ENCODE measurements around the gene NAA10. TPM values are rescaled to one million over a fixed set of nuclear protein-coding genes. Genes with fewer than 3 reads are reported as not detected.

Gene NAA10
- total RNA-seq, 2 donors from 2014 or later, result 30.3 to 74.7 TPM

DNA sequence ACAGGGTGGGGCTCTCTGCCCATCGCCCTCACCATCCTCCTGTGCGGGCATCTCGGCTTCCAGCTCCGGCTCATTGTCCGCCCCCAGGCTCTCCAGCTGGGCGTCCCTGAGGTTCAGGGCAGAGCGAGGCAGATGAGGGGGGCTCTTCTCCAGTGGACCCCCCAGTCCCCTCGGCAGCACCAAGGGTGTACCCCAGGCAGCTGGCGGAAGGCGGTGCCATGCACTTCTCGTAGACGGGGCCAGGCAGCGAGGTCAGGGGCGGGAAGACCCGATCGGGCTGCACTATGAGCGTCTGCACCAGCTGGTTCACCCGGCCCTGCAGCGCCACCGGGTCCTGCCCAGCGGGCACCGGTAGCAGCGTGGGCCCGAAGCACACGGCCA lies 24.9 kb downstream of the NAA10 start:
- Histone ChIP-seq H3K27ac (no peak overlapping the region), H3K9me3 (no peaks in the 10 kb centered on the region), H3K4me1 (no peaks in the 10 kb centered on the region), H3K36me3 (replicated peaks in 1 of 2; ENCODE audit: insufficient read depth in 1 of 2, low read depth in 2 of 2) (no peaks in the 10 kb centered on the region), H3K4me3 (no peak overlapping the region), H3K27me3 (no peaks in the 10 kb centered on the region)
- ATAC-seq (no peak), DNase-seq (no peak)
- TF ChIP-seq, protein P1, sequence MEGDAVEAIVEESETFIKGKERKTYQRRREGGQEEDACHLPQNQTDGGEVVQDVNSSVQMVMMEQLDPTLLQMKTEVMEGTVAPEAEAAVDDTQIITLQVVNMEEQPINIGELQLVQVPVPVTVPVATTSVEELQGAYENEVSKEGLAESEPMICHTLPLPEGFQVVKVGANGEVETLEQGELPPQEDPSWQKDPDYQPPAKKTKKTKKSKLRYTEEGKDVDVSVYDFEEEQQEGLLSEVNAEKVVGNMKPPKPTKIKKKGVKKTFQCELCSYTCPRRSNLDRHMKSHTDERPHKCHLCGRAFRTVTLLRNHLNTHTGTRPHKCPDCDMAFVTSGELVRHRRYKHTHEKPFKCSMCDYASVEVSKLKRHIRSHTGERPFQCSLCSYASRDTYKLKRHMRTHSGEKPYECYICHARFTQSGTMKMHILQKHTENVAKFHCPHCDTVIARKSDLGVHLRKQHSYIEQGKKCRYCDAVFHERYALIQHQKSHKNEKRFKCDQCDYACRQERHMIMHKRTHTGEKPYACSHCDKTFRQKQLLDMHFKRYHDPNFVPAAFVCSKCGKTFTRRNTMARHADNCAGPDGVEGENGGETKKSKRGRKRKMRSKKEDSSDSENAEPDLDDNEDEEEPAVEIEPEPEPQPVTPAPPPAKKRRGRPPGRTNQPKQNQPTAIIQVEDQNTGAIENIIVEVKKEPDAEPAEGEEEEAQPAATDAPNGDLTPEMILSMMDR (IDR thresholded peaks at IDR 0.05), result no peak
- TF ChIP-seq POLR2A (IDR thresholded peaks at IDR 0.05), result no peak
- 84% methylated on average over 7 of the region's 25 CpGs; no CpG with 5 or more reads in 1 of the 2 donors for WGBS, 2 donors
- intact Hi-C loops (cut with DNase I), result no loop called here

DNA sequence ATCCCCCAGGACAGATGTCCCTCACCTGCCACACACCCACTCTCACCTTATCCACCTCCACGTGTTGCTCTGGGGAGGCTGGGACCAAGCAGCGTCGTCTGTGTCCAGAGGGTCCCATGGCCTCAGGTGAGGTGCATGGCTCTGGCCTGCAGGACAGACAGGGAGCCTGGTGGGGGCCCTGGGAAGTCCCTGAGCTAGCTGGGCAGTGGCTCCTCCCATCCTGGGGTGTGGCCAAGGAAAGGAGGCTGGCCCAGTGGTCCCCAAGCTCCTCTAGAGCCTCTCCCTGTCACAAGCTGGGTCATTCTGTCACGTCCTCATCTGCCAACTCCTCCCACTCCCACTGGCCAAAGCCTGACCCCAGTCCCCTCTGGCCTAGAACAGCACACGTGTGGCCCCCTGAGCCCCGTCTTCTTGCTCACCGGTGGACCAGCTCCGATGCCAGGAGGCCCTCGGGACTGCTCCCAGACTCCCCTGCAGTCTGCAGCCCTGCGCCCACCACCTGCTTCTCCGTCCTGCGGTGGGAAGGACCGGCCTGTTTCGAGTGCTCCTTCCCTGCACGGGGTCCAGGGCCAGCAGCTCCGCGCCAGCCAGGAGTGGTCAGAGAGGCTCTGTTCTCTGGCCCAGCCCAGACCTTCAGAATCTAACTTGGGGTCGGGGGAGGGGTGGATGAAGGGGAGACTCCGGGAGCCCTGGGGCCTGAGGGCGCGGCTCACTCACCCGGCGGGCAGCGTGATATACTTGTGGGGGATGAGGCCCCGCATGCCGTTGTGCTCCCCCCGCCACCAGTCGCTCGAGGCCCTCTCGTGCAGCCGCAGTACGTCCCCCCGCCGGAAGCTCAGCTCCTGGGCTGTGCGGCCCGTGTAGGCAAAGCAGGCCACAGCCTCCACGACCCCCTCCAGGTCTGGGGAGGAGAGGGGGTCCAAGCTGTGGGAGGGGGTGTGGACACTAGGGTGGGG lies 25.5 kb downstream of the NAA10 start:
- Histone ChIP-seq H3K27me3 (no peaks in the 10 kb centered on the region), H3K9me3 (no peaks in the 10 kb centered on the region), H3K4me1 (no peaks in the 10 kb centered on the region), H3K27ac (no peak overlapping the region), H3K36me3 (replicated peaks in 1 of 2; ENCODE audit: insufficient read depth in 1 of 2, low read depth in 2 of 2) (no peaks in the 10 kb centered on the region), H3K4me3 (no peak overlapping the region)
- ATAC-seq (no peak), DNase-seq (no peak)
- intact Hi-C loops (cut with DNase I), result no loop called here
- 80% methylated on average over 1 to 15 of the region's 37 CpGs for WGBS, 2 donors
- TF ChIP-seq, protein P1 (IDR thresholded peaks at IDR 0.05), result no peak
- TF ChIP-seq POLR2A (IDR thresholded peaks at IDR 0.05), result no peak

DNA sequence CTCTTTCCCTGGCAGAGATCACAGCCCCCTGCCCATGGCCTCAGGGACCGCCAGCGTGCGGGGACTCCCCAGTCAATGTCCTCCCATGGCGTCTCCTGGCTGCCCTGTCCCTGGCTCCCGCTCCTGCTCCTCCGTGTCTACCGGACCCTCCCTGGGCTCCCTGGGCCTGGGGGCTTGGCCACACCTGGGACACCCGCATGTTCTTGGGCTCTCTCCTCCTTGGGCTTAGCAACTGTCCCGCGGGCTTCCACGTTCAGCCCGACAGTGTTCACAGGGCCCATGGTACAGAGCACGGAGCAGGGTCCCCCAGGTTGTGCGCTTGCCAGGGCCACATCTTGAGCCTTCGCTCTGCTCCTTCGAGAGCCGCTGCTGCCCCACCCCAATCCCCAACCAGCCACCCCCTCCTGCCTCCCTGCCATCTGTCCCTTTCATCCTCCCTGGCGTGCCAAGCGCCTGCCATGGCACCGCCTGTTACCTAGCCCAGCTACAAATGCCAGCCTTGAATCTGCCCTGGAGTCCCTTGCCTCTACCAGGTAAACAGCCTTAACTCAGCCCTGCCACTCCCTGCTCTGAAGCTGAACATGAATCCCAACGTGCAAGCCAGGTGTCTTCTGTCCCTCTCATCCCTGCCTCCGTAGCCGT lies 26.5 kb downstream of the NAA10 start:
- TF ChIP-seq POLR2A (IDR thresholded peaks at IDR 0.05), result no peak
- TF ChIP-seq, protein P1 (IDR thresholded peaks at IDR 0.05), result no peak
- no peaks in the 10 kb centered on the region for H3K9me3 ChIP-seq
- no peaks in the 10 kb centered on the region for H3K27me3 ChIP-seq
- ATAC-seq (no peak), DNase-seq (no peak)
- H3K4me1 ChIP-seq, result no peaks in the 10 kb centered on the region
- intact Hi-C loops (cut with DNase I), result no loop called here
- H3K4me3 ChIP-seq, result no peak overlapping the region
- H3K27ac ChIP-seq, result no peak overlapping the region
- WGBS, 2 donors, result 86 to 98% methylated on average over 9 to 21 of the region's 23 CpGs
- H3K36me3 ChIP-seq (replicated peaks in 1 of 2; ENCODE audit: insufficient read depth in 1 of 2, low read depth in 2 of 2), result no peaks in the 10 kb centered on the region

DNA sequence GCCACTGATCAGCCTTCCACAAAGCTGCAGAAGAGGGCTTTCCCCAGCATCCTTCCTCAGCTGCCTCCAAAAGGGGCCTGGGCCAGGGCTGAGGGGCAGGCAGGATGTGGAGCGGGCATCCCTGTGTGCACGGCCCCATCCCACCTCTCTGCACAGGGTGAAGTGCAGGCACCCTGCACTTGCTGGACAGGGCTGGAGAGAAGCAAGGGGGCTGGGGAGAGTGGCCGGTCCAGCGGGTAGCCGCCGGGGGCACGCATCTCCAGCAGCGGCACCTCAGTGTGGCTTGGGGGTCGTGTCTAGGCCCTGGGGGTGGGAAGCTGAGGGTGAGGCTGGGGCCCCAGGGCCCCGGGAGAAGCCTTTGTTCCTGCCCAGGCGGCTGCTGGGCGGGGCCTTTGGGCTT lies 27.4 kb downstream of the NAA10 start:
- intact Hi-C loops (cut with DNase I), result no loop called here
- Histone ChIP-seq H3K9me3 (no peaks in the 10 kb centered on the region), H3K27ac (no peak overlapping the region), H3K4me1 (no peaks in the 10 kb centered on the region), H3K4me3 (no peak overlapping the region), H3K36me3 (replicated peaks in 1 of 2; ENCODE audit: insufficient read depth in 1 of 2, low read depth in 2 of 2) (no peaks in the 10 kb centered on the region), H3K27me3 (no peaks in the 10 kb centered on the region)
- WGBS, 2 donors, result 85% methylated on average over 7 of the region's 12 CpGs; no CpG with 5 or more reads in 1 of the 2 donors
- ATAC-seq, result no peak
- no peak for DNase-seq
- TF ChIP-seq, protein P1 (IDR thresholded peaks at IDR 0.05), result no peak
- TF ChIP-seq POLR2A (IDR thresholded peaks at IDR 0.05), result no peak

Measured in body of pancreas (tissue), 4 donors.